ENCODE results near the gene TAGLN2.

GRCh38 chr1:159930634-159931033, 5.3 kb upstream of the TAGLN2 start:
- TF ChIP-seq EZH2 (IDR thresholded peaks at IDR 0.05) (no peak), POLR2AphosphoS5 (IDR thresholded peaks at IDR 0.05; ENCODE audit: borderline replicate concordance, low read depth, low read length) (no peak)

Data from SK-N-MC (cell line).